Measurements from ENCODE around the gene LIFR. TPM values are rescaled to one million over a fixed set of nuclear protein-coding genes. Genes with fewer than 3 reads are reported as not detected.
"Not testable (repeated sequence)": the region's sequence is repeated elsewhere in the genome, so short reads cannot be mapped to it uniquely, and the experiment has no call there.

Gene LIFR
- total RNA-seq, result 10 to 100 TPM; 75.0 to 80.4 TPM
- long read RNA-seq, donor 1, partial matches to known transcripts, result 1 of 8 reads
- long read RNA-seq, donor 1, other reads (novel, unspliced or antisense), result 7 of 8 reads
- long read RNA-seq, donor 2, partial matches to known transcripts, result 0 of 4 reads
- long read RNA-seq, donor 2, other reads (novel, unspliced or antisense), result 4 of 4 reads

GRCh38 chr5:38556599-38557307, at the start of gene LIFR:
Gene LIFR, minus strand, starts transcription at chr5:38556646. Its CDS starts 25,999 bp downstream, at chr5:38530647.
- DNase-seq (ENCODE audit: low spot score), result peak; percentile 93
- intact Hi-C loops (cut with DNase I), result loop anchor here (10.0 kb wide), 3 partner anchors 112 to 248 kb away; no protein-coding TSS in a partner anchor

GRCh38 chr5:38605610-38606009, 49.2 kb upstream of the LIFR start:
- intact Hi-C loops (cut with DNase I), result no loop called here
- DNase-seq (ENCODE audit: low spot score), result no peak

DNA sequence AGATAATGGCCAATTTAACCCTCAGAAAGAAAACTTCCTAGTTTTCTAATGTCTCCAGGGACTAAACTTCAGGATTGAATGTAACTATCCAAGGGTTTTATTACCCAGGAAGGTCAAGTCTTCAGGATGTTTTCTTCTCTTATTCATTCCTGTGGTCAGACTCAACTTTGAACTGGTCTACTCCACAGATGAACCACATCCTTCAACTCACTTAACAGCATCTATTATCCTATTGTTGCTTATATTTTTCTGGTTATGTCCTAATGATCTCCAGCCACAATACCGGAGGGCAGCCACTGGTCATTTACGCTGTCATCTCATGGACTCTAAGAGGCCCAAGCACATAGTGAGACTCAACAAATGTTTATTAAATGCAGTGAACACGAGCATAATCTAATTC, 47.2 kb upstream of the LIFR start:
- no peak for DNase-seq (ENCODE audit: low spot score)
- intact Hi-C loops (cut with DNase I), result no loop called here

GRCh38 chr5:38602641-38603040, 46.2 kb upstream of the LIFR start:
- intact Hi-C loops (cut with DNase I), result no loop called here
- DNase-seq (ENCODE audit: low spot score), result no peak

- intact Hi-C loops (cut with DNase I), result no loop called here
- DNase-seq (ENCODE audit: low spot score), result no peak
Measured at GRCh38 chr5:38601863-38602298, 45.4 kb upstream of the LIFR start.

GRCh38 chr5:38601133-38601862, 44.9 kb upstream of the LIFR start:
- no peak for DNase-seq (ENCODE audit: low spot score)
- intact Hi-C loops (cut with DNase I), result no loop called here

- intact Hi-C loops (cut with DNase I), result no loop called here
- DNase-seq (ENCODE audit: low spot score), result no peak
Measured at GRCh38 chr5:38600329-38601045, 44.0 kb upstream of the LIFR start.

DNA sequence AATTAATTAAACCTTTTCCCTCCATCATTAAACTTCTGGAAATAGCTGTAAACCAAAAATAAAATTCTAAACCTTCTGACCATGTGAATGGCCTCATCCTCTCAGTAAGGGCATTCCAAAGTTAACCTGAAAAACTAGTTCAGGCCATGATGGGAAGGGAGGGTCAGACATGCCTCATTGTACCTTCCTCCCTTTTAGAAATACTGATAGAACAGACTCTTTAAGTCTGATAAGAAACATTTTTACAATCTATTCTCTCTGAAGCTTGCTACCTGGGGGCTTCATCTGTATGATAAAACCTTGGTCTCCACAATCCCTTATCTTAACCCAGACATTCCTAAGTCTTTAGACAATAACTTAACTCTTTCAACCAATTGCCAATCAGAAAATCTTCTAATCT, 43.3 kb upstream of the LIFR start:
- intact Hi-C loops (cut with DNase I), result loop anchor here in 1 of 2 donors (10.0 kb wide), 1 partner anchor 55 kb away; no protein-coding TSS in a partner anchor
- not testable (repeated sequence) for DNase-seq (ENCODE audit: low spot score)

GRCh38 chr5:38598994-38599617, 42.7 kb upstream of the LIFR start:
- intact Hi-C loops (cut with DNase I), result loop anchor here in 1 of 2 donors (10.0 kb wide), 1 partner anchor 56 kb away; no protein-coding TSS in a partner anchor
- no peak for DNase-seq (ENCODE audit: low spot score)

DNA sequence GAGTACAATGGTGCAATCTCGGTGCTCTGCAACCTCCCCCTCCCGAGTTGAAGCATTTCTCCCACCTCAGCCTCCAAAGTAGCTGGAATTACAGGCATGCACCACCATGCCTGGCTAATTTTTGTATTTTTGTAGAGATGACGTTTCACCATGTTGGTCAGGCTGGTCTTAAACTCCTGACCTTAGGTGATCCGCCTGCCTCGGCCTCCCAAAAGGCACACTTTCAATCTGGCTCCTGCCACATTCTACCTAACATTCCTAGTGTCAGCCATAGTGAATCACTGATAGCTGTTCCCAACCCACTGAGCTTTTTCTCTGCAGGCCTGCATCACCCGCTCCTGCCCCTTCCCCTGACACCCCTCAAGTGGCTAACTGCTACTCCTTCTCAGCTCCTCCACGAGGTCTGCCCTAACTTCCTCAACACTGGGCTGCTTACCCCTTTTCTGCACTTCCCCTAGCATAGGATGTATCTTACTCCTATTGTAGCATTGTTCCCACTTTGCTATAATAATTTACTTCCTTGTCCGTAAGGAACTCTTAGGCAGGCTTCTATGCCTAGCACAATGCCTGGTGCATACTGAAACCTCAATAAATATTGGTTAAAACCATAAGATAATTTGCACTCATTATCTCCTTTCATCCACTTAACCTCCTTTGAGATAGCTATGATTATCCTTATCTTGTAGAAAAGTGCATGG, 42.0 kb upstream of the LIFR start:
- intact Hi-C loops (cut with DNase I), result loop anchor here in 1 of 2 donors (10.0 kb wide), 1 partner anchor 56 kb away; no protein-coding TSS in a partner anchor
- DNase-seq (ENCODE audit: low spot score), result no peak

DNA sequence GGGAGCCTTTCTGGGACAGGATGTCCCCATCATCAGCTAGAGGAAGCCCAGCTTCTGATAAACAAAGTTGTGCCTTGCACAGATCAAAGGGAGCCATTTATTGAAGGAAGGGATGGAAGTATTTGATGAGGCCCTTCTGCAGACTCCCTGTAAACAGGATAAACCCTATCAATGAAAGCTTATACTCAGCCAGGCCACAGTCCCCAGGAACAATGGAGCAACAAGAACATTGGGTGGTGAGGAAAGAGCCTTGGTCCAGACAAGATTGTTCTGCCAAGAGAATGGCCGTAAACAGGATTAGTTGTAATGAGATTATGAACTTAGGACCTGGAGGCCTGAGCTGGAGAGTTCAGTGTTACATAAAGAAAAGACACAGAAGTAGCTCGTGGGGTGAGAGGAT, 40.5 kb upstream of the LIFR start:
- DNase-seq (ENCODE audit: low spot score), result no peak
- intact Hi-C loops (cut with DNase I), result loop anchor here in 1 of 2 donors (10.0 kb wide), 1 partner anchor 58 kb away; no protein-coding TSS in a partner anchor

- no peak for DNase-seq (ENCODE audit: low spot score)
- intact Hi-C loops (cut with DNase I), result loop anchor here in 1 of 2 donors (10.0 kb wide), 1 partner anchor 60 kb away; no protein-coding TSS in a partner anchor
Measured at GRCh38 chr5:38595132-38595745, 38.8 kb upstream of the LIFR start.

DNA sequence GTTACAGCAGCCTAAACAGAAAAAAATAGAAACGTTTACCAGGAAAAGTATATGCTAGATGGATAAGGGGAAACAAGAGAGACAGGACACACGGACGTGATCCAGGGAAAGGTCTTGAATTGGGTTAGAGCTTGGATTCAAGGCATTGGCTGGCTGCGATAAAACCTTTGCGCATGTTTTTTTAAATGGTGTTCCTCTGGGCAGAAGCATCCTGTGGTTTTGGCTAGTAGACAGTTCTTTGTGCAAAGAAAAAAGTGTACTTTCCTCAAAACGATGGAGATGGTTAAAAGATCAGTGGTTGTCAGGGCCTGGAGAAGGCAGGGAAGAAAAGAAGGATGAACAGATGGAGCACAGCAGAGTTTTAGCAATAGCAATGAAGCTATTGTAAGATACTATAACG, 37.5 kb upstream of the LIFR start:
- intact Hi-C loops (cut with DNase I), result loop anchor here in 1 of 2 donors (10.0 kb wide), 1 partner anchor 61 kb away; no protein-coding TSS in a partner anchor
- no peak for DNase-seq (ENCODE audit: low spot score)

- no peak for DNase-seq (ENCODE audit: low spot score)
- intact Hi-C loops (cut with DNase I), result loop anchor here in 1 of 2 donors (10.0 kb wide), 1 partner anchor 63 kb away; no protein-coding TSS in a partner anchor
Measured at GRCh38 chr5:38591523-38591849, 35.0 kb upstream of the LIFR start.

GRCh38 chr5:38590838-38591522, 34.5 kb upstream of the LIFR start:
- intact Hi-C loops (cut with DNase I), result loop anchor here in 1 of 2 donors (10.0 kb wide), 1 partner anchor 64 kb away; no protein-coding TSS in a partner anchor
- DNase-seq (ENCODE audit: low spot score), result no peak

DNA sequence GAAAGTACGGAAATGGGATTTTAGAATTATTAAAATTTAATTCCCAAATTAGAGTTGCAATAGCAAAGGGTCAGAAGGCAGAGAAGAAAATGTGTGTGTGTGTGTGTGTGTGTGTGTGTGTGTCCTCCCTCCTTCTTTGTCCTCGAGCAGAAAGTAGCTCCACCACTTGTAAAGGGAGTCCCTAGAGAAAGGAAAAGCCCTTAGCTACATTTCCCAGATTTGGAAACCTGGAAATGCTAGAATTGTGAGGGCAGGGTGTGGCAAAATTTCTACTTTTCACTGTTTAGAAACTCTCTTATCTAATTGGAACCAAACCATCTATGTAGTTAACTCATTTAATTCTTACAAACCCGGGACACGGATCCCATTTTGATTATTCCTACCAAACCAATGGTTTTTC, 33.2 kb upstream of the LIFR start:
- no peak for DNase-seq (ENCODE audit: low spot score)
- intact Hi-C loops (cut with DNase I), result loop anchor here in 1 of 2 donors (10.0 kb wide), 1 partner anchor 65 kb away; no protein-coding TSS in a partner anchor

GRCh38 chr5:38585816-38586215, 29.4 kb upstream of the LIFR start:
- DNase-seq (ENCODE audit: low spot score), result no peak
- intact Hi-C loops (cut with DNase I), result no loop called here
